Ishikawa (cell line): Measurements from ENCODE around the gene SF3B1.

Experiments
- REST ChIP-seq: IDR thresholded peaks from 2 replicates; pipeline ENCODE4 v1.6.1; 2012; ENCODE audit warnings: low read depth, mild to moderate bottlenecking
- TCF12 ChIP-seq: IDR thresholded peaks from 2 replicates; pipeline ENCODE4 v1.6.1; 2012; ENCODE audit warnings: low read depth

- TF ChIP-seq REST (no peak), TCF12 (no peak)
These were observed 75.9 kb downstream of the SF3B1 start for GRCh38 chr2:197358931-197359330.
